Epithelial cell of esophagus (primary cell): Measurements from ENCODE around the gene TSPAN9.

ENCODE experiments used
- DNase-seq: peaks from one replicate; pipeline ENCODE4 v3.0.0; 2010; ENCODE audit warnings: low read depth
- H3K4me3 ChIP-seq: 2 replicates; pipeline ENCODE4 v1.5.1; 2011; ENCODE audit warnings: mild to moderate bottlenecking, low read length, control low read depth
- CTCF ChIP-seq: IDR thresholded peaks from 2 replicates; pipeline ENCODE4 v1.5.1; 2011; ENCODE audit warnings: low read depth, mild to moderate bottlenecking, low read length, control low read depth, inconsistent platforms; ENCODE audit not compliant: insufficient read depth; ENCODE audit errors: missing control alignments

Gene TSPAN9

GRCh38 chr12:3227076-3227975 lies 150.1 kb downstream of the TSPAN9 start:
- TF ChIP-seq CTCF, result no peak
- H3K4me3 ChIP-seq, result no peak overlapping the region
- DNase-seq, result no peak

- H3K4me3 ChIP-seq, result no peak overlapping the region
- TF ChIP-seq CTCF, result no peak
- no peak for DNase-seq
These were observed 151.4 kb downstream of the TSPAN9 start for GRCh38 chr12:3228552-3228951.

- DNase-seq, result no peak
- no peak for TF ChIP-seq CTCF
These were observed 152.4 kb downstream of the TSPAN9 start for GRCh38 chr12:3229577-3229976.

GRCh38 chr12:3230758-3231375 lies 153.7 kb downstream of the TSPAN9 start:
- TF ChIP-seq CTCF, result no peak
- H3K4me3 ChIP-seq, result no peak overlapping the region
- DNase-seq, result no peak

More at GRCh38 chr12:3229577-3229976, 152.4 kb downstream of the TSPAN9 start:
- H3K4me3 ChIP-seq, result no peak overlapping the region

- TF ChIP-seq CTCF, result no peak
- no peak for DNase-seq
- H3K4me3 ChIP-seq, result no peak overlapping the region
These were observed 154.3 kb downstream of the TSPAN9 start for GRCh38 chr12:3231399-3231876.

- no peak for DNase-seq
- H3K4me3 ChIP-seq, result no peak overlapping the region
- no peak for TF ChIP-seq CTCF
These were observed 156.6 kb downstream of the TSPAN9 start for GRCh38 chr12:3233797-3234196.
